ENCODE measurements around the gene C17orf67.

DNA sequence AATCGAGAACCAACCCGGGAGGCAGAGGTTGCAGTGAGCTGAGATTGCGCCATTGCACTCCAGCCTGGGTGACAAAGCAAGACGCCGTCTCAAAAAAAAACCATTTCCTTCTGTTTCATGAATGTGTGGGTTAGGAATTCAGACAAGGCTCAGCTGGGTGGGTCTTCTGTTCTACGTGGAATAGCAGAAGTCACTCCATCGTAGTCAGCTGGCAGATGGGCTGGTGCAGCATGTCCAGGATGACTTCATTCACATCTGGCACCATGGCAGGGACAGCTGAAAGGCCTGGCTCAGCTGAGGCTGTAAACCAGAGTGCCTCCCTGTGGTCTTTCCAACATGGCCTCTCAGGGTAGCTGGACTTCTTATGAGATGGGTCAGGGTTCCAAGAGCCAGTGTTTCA is 89.0 kb downstream of the C17orf67 start:
- TF ChIP-seq POLR2A (IDR thresholded peaks at IDR 0.05; ENCODE audit: low read depth, low read length) (no peak), POLR2AphosphoS5 (IDR thresholded peaks at IDR 0.05; ENCODE audit: low read depth, low read length) (no peak), TAF1 (IDR thresholded peaks at IDR 0.05; ENCODE audit: borderline replicate concordance, low read depth, low read length) (no peak)

All from GM12892 (cell line).